Esophagus muscularis mucosa (tissue), 4 donors: ENCODE data around the gene DARS1. TPM values are rescaled to one million over a fixed set of nuclear protein-coding genes. Genes with fewer than 3 reads are reported as not detected.

Experiments used
- DNase-seq: peaks from one replicate; pipeline ENCODE4 v3.0.0-alpha.2; 2017; ENCODE audit errors: extremely low spot score
- H3K27ac ChIP-seq, 4 donors: fragments of 200-600 bp; sonication (generic); replicated peaks in 1 of 4; 1 replicate in 3 of 4; 2 replicates in 1 of 4; pipeline ENCODE4 v1.5.1; 2016 to 2019; ENCODE audit warnings: mild to moderate bottlenecking in 1 of 4
- H3K27me3 ChIP-seq, 4 donors: fragments of 200-600 bp; sonication (generic); one replicate each; pipeline versions ENCODE4 v1.5.1 to v1.6.0; 2016 to 2019
- H3K36me3 ChIP-seq, 4 donors: fragments of 200-600 bp; sonication (generic); one replicate each; pipeline ENCODE4 v1.5.1; 2016 to 2019
- H3K4me1 ChIP-seq, 4 donors: fragments of 200-600 bp; sonication (generic); one replicate each; pipeline ENCODE4 v1.5.1; 2016 to 2019
- H3K4me3 ChIP-seq, 4 donors: fragments of 200-600 bp; sonication (generic); 1 replicate in 2 of 4; 2 replicates in 2 of 4; pipeline ENCODE4 v1.5.1; 2016 to 2019; ENCODE audit warnings: mild to moderate bottlenecking in 4 of 4, moderate library complexity in 1 of 4
- H3K9me3 ChIP-seq, 4 donors: fragments of 200-600 bp; sonication (generic); 1 replicate in 3 of 4; 2 replicates in 1 of 4; pipeline ENCODE4 v1.5.1; 2016 to 2019
- EP300 ChIP-seq: sonication (generic); formaldehyde crosslinking; IDR thresholded peaks from one replicate; pipeline ENCODE4 v1.6.1; 2017; ENCODE audit warnings: antibody characterized with exemption
- POLR2A ChIP-seq: fragments of 450-650 bp; IDR thresholded peaks from one replicate; pipeline ENCODE4 v1.6.1; 2017; ENCODE audit warnings: antibody characterized with exemption, moderate library complexity, mild to moderate bottlenecking, low read depth
- POLR2AphosphoS5 ChIP-seq, 2 donors: sonication (generic); formaldehyde crosslinking; IDR thresholded peaks; one replicate each; pipeline ENCODE4 v1.6.1; 2017; ENCODE audit warnings: antibody characterized with exemption in 2 of 2
- WGBS: methylation state at CpG from one replicate; pipeline ENCODE4 v1.1.5; 2018; 5-methylcytosine and 5-hydroxymethylcytosine counted together
- intact Hi-C: fragments of 100-400 bp; cut with DNase I; formaldehyde crosslinking; loops from one replicate; pipeline ENCODE4 v1.15.1; 2023
- total RNA-seq, 4 donors: library from RNA; depleted of rRNA; stranded (reverse); fragments of >200 nt; gene quantifications; one replicate each; pipeline versions ENCODE4 v1.1.0 to v1.2.1, GENCODE V29; 2016
- TF ChIP-seq, protein P1 (sequence below), 3 experiments: fragments of 200-600 bp in 2 of 3; fragments of 450-650 bp in 1 of 3; sonication (generic) in 2 of 3; IDR thresholded peaks; one replicate each; pipeline ENCODE4 v1.5.1; 2017 to 2019; ENCODE audit warnings: antibody characterized with exemption in 3 of 3, mild to moderate bottlenecking in 2 of 3, moderate library complexity in 1 of 3

Gene DARS1
- total RNA-seq, 4 donors from 2014 or later: 98.8 to 129 (median 121) TPM

DNA sequence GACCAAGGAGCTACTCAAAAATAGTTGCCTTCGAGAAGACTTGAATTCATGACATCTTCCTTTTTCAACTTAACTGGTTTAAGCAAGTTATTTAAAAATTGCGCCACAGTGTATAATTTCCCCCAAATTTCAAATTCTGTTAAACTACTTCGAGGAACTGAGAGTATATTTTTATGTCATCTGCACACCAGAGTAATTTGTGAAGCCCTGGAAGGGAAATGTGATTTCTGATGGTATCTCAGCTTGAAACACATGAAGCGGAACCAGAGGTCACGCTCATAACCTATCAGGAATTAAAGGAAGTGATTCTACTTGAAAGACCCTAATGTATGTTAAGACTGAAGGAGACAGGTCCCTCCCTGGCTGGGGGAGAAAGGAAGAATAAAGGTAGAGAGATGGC lies 33.9 kb upstream of the DARS1 start:
- Histone ChIP-seq H3K36me3 (no peaks in the 10 kb centered on the region), H3K27ac (peak overlapping the region in 1 of 4 donors; percentile 36), H3K27me3 (no peaks in the 10 kb centered on the region), H3K4me3 (no peak overlapping the region), H3K9me3 (no peaks in the 10 kb centered on the region), H3K4me1 (peaks cover 7 to 16% (median 13%) of the 10 kb centered on the region in 4 donors)
- 81% methylated on average over 5 of the region's 5 CpGs for WGBS
- intact Hi-C loops: no loop called here
- DNase-seq: no peak
- TF ChIP-seq, protein P1, sequence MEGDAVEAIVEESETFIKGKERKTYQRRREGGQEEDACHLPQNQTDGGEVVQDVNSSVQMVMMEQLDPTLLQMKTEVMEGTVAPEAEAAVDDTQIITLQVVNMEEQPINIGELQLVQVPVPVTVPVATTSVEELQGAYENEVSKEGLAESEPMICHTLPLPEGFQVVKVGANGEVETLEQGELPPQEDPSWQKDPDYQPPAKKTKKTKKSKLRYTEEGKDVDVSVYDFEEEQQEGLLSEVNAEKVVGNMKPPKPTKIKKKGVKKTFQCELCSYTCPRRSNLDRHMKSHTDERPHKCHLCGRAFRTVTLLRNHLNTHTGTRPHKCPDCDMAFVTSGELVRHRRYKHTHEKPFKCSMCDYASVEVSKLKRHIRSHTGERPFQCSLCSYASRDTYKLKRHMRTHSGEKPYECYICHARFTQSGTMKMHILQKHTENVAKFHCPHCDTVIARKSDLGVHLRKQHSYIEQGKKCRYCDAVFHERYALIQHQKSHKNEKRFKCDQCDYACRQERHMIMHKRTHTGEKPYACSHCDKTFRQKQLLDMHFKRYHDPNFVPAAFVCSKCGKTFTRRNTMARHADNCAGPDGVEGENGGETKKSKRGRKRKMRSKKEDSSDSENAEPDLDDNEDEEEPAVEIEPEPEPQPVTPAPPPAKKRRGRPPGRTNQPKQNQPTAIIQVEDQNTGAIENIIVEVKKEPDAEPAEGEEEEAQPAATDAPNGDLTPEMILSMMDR (IDR thresholded peaks at IDR 0.05): no peak
- TF ChIP-seq EP300: no peak
- no peak for TF ChIP-seq POLR2AphosphoS5 (IDR thresholded peaks at IDR 0.05)
- TF ChIP-seq POLR2A: no peak

DNA sequence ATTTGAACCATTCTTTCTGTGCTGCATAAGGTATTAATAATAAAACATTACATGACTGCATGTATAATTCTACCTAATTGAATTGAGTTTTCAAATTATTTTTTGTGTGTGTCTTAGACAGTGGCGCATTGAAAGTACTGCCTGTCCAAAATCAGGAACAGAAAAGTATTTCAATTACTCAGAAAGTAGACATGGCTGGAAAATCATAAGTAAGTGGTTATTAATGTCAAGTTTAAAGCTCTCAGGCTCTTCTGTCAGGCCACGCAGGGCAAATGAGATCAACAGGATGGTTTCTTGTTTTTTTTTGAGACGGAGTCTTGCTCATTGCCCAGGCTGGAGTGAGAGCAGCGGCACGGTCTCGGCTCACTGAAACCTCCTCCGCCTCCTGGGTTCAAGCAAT lies 32.4 kb upstream of the DARS1 start:
- Histone ChIP-seq H3K27ac (no peak overlapping the region), H3K4me3 (no peak overlapping the region), H3K27me3 (no peaks in the 10 kb centered on the region), H3K4me1 (peaks cover 14 to 23% (median 20%) of the 10 kb centered on the region in 4 donors), H3K9me3 (no peaks in the 10 kb centered on the region), H3K36me3 (no peaks in the 10 kb centered on the region)
- TF ChIP-seq EP300 (no peak), POLR2AphosphoS5 (IDR thresholded peaks at IDR 0.05) (no peak)
- 94% methylated on average over 7 of the region's 7 CpGs for WGBS
- intact Hi-C loops: no loop called here
- DNase-seq: no peak

DNA sequence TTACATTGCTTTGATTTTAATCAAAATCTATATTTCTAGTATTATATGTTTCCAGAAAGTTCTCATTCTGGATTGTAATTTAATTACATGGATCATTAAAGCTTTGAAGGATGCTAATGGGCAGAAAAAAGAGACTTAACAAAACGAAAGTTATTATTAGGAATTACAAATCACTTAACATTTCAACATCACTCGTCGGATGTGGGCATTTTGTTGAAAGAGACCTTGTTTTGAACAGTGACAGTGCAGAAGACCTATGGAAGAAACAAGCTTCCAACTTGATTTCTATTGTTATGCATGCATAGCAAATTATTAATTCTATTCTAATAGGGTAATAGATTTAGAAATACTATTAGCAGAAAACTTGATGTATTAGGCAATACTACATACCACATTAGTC lies 31.4 kb upstream of the DARS1 start:
- Histone ChIP-seq H3K4me3 (no peak overlapping the region), H3K27ac (no peak overlapping the region), H3K36me3 (no peaks in the 10 kb centered on the region), H3K9me3 (no peaks in the 10 kb centered on the region), H3K27me3 (no peaks in the 10 kb centered on the region), H3K4me1 (peaks cover 14 to 27% (median 21%) of the 10 kb centered on the region in 4 donors)
- no peak for TF ChIP-seq POLR2A
- no peak for TF ChIP-seq EP300
- TF ChIP-seq POLR2AphosphoS5 (IDR thresholded peaks at IDR 0.05): no peak
- TF ChIP-seq, protein P1 (IDR thresholded peaks at IDR 0.05): no peak
- 74% methylated on average over 3 of the region's 3 CpGs for WGBS
- intact Hi-C loops: no loop called here
- DNase-seq: no peak

DNA sequence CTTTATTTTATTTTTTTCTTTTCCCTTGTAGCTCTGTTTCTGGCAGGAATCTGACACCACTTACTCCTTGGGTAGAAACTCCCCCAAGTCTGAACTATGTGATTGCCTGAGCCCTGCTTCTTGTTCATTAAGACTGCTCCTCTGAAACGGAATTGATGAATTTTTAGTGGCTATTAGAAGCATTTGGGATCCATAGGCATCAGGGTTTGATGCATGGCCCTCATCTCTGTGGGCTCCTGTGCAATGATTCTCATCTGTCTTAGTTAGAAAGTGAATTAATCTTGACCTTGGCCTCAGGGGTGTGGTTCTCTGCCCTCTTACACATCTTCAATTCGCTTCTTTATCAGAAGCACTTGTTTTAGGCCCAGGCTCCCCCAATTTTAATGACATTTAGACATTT lies 31.0 kb upstream of the DARS1 start:
- Histone ChIP-seq H3K27me3 (no peaks in the 10 kb centered on the region), H3K4me1 (peaks cover 14 to 27% (median 21%) of the 10 kb centered on the region in 4 donors), H3K4me3 (no peak overlapping the region), H3K27ac (no peak overlapping the region), H3K36me3 (no peaks in the 10 kb centered on the region), H3K9me3 (no peaks in the 10 kb centered on the region)
- TF ChIP-seq EP300: no peak
- TF ChIP-seq POLR2AphosphoS5 (IDR thresholded peaks at IDR 0.05): no peak
- TF ChIP-seq POLR2A: no peak
- TF ChIP-seq, protein P1 (IDR thresholded peaks at IDR 0.05): no peak
- 74% methylated on average over 2 of the region's 2 CpGs for WGBS
- intact Hi-C loops: no loop called here
- no peak for DNase-seq

- no peaks in the 10 kb centered on the region for H3K36me3 ChIP-seq
- no peak overlapping the region for H3K4me3 ChIP-seq
- peaks cover 14 to 27% (median 21%) of the 10 kb centered on the region in 4 donors for H3K4me1 ChIP-seq
- TF ChIP-seq POLR2A (no peak), POLR2AphosphoS5 (IDR thresholded peaks at IDR 0.05) (no peak), EP300 (no peak)
- TF ChIP-seq, protein P1 (IDR thresholded peaks at IDR 0.05): no peak
- no peaks in the 10 kb centered on the region for H3K9me3 ChIP-seq
- no peak for DNase-seq
- 58% methylated on average over 1 of the region's 1 CpG for WGBS
- H3K27ac ChIP-seq: no peak overlapping the region
- intact Hi-C loops: no loop called here
- H3K27me3 ChIP-seq: no peaks in the 10 kb centered on the region
Observed at GRCh38 chr2:136015699-136016098, 30.3 kb upstream of the DARS1 start.
